ENCODE data around the gene SLC25A39.

SLC25A39 gene

DNA sequence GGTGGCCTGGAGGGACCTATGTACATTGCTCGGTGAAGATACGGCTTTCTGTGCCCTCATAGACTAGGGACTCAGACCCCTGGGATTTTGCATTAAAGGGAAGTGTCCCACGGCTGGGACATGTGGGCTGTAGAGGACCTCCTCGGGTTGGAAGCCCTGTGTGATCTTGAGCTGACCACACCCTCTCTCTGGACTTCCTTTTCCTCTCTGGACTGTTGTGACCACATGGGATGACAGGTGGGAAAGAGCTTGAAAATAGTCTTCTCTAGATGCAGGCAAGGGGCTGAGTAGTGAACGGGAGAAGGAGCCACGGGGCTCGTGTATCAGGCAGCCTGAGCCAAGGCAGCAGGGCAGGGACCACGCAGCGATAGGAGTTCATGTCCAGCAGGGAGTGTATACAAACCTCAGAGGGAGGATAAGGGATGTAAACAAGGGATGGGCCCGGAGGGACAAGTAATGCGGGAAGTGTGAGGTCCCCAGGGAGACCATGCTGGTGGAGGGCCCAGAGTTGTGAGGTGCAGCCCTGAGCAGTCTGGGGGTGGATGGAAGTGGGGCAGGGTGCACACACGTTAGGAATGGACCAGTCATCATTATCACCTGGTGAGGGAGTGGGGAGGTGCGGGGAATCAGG lies 52.2 kb downstream of the SLC25A39 start:
- no peak for DNase-seq
